GM12873 (cell line): ENCODE data around the gene SPAG4.

Experiments
- TF ChIP-seq, protein P1 (sequence below): IDR thresholded peaks from 2 replicates; pipeline ENCODE4 v1.5.1; 2012; ENCODE audit warnings: low read depth, mild to moderate bottlenecking, moderate library complexity, low read length, control low read depth; ENCODE audit not compliant: insufficient read depth; ENCODE audit errors: missing control alignments

The SPAG4 gene, protein sequence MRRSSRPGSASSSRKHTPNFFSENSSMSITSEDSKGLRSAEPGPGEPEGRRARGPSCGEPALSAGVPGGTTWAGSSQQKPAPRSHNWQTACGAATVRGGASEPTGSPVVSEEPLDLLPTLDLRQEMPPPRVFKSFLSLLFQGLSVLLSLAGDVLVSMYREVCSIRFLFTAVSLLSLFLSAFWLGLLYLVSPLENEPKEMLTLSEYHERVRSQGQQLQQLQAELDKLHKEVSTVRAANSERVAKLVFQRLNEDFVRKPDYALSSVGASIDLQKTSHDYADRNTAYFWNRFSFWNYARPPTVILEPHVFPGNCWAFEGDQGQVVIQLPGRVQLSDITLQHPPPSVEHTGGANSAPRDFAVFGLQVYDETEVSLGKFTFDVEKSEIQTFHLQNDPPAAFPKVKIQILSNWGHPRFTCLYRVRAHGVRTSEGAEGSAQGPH

DNA sequence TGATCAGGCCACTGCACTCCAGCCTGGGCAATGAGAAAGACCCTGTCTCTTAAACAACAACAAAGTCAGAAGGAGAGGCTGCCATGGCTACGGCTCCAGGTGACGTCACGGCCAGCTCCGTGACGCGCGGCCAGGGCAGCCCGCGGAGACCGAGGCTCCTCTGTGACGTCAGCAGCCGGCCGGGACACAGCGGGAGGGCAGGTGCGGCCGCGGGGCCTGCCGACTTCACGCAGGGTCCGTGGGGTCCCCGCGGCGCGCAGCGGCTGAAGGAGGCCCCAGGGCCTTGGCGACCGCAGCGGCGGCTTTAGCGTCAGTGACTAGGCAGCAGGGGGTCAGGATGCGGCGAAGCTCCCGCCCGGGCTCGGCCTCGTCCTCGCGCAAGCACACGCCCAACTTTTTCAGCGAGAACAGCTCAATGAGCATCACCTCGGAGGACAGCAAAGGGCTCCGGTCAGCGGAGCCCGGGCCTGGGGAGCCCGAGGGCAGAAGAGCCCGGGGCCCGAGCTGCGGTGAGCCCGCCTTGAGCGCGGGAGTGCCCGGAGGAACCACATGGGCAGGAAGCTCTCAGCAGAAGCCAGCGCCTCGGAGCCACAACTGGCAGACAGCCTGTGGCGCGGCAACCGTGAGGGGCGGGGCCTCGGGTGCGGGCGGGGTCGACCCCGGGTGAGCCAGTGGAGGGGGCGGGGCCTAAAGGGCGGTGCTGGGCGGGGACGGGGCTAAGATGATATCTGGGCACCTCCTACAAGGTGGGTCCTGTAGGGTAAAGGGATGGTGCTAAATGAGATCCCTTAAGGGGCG is at the start of gene SPAG4:
Gene SPAG4, plus strand, starts transcription at position 163 of the 798 bp plus-strand sequence. Its CDS starts 175 bp downstream, at position 338.
- TF ChIP-seq, protein P1, sequence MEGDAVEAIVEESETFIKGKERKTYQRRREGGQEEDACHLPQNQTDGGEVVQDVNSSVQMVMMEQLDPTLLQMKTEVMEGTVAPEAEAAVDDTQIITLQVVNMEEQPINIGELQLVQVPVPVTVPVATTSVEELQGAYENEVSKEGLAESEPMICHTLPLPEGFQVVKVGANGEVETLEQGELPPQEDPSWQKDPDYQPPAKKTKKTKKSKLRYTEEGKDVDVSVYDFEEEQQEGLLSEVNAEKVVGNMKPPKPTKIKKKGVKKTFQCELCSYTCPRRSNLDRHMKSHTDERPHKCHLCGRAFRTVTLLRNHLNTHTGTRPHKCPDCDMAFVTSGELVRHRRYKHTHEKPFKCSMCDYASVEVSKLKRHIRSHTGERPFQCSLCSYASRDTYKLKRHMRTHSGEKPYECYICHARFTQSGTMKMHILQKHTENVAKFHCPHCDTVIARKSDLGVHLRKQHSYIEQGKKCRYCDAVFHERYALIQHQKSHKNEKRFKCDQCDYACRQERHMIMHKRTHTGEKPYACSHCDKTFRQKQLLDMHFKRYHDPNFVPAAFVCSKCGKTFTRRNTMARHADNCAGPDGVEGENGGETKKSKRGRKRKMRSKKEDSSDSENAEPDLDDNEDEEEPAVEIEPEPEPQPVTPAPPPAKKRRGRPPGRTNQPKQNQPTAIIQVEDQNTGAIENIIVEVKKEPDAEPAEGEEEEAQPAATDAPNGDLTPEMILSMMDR = no peak

DNA sequence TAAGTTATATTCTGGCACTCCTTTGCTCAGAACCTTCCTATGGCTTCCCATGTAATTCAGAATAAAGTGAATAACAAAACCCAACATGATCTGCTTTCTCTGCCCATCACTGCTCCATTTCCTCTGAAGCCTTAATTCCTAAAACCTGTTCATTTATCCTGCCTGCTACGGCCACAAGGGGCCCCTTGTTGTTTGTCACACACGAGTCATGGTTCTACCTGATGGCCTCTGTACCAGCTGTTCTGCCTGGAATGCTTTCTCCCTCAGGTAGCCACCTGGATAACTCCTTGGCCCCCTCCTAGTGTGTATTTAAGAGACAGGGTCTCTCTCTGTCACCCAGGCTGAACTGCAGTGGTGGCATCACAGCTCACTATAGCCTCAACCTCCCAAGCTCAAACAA is 47.0 kb upstream of the SPAG4 start:
- TF ChIP-seq, protein P1 = peak; percentile 42

DNA sequence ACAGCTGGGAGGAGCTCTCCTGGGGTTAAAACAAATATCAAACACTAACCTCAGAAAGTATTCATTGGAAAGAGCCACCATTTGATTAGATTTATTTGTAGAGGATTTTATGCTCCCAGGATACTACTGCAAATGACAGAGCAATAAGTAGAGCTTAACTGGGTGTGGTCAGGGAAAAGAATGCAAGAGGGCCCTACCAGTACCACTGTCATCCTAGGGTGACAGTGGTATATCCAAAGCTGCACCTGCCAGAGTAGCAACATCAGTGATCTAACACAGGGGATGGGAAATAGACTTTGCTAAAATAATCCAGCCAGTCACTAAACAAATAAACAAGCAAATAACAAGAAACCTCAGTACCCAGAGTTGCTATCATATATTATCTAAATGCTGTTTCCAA is 44.1 kb upstream of the SPAG4 start:
- TF ChIP-seq, protein P1 = no peak

DNA sequence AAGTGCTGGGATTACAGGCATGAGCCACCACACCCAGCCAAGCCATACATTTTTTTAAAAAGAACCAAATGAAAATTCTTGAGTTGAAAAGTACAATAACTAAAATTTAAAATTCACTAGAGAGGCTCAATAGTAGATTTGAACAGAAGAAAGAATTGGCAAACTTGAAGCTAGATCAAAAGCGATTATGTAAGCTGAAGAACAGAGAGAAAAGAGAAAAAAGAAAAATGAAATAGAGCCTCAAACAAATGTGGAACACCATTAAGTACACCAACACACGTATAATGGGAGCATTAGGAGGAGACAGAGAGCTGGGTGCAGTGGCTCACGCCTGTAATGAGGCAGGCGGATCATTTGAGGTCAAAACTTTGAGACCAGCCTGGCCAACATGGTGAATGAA is 42.8 kb upstream of the SPAG4 start:
- TF ChIP-seq, protein P1 = no peak

DNA sequence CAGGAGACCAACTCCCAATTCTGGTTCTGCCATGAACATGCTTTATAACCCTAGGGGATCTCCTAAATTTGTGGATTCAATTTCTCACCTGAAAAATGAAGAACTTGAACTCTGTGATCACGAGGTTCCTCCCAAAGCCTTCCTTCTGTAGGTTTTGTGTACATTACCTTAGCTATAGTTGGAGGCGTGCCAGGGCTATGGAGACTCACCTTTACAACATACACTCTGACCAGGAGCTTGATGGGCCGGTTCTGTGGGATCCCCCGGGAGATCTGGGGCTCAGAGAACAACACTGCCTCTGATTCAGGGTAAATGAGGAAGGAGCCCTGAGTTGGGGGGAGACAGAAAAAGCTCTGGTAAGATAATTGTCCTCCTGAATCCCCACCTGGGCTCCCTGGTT is 39.7 kb upstream of the SPAG4 start:
- TF ChIP-seq, protein P1 = no peak

DNA sequence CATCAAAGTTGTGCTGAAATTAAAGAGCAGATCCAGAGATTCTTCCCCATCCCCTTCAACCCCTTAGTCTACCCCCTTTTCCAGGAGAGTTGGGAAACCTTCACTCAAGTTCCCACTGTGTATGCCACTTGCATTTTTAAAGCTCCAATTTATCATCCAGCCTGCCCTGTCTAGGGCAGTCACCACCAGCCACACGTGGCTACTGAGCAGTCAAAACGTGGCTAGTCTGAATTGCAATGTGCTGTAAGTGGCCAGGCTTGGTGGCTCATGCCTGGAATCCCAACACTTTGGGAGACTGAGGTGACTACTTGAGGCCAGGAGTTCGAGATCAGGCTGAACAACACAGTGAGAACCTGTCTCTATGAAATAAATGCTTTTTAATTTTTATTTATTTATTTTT is 38.8 kb upstream of the SPAG4 start:
- TF ChIP-seq, protein P1 = no peak

DNA sequence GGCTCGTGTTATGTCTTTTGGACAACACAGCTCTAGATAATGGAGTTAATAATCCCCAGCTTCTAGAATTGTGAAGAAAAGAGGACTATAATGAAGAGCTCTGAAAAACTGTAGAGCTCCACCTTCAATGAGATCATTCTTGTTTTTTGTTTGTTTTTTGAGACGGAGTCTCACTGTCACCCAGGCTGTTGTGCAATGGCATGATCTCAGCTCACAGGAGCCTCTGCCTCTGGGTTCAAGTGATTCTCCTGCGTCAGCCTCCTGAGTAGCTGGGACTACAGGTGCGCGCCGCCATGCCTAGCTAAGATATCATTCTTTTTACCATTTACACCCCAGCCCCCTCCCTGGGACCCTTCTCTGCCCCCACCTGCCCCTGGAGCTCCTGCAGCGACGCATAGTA is 37.2 kb upstream of the SPAG4 start:
- TF ChIP-seq, protein P1 = no peak
